Measurements from ENCODE around the gene C1QC.
"Not testable (repeated sequence)": the region's sequence is repeated elsewhere in the genome, so short reads cannot be mapped to it uniquely, and the experiment has no call there.

The C1QC gene

DNA sequence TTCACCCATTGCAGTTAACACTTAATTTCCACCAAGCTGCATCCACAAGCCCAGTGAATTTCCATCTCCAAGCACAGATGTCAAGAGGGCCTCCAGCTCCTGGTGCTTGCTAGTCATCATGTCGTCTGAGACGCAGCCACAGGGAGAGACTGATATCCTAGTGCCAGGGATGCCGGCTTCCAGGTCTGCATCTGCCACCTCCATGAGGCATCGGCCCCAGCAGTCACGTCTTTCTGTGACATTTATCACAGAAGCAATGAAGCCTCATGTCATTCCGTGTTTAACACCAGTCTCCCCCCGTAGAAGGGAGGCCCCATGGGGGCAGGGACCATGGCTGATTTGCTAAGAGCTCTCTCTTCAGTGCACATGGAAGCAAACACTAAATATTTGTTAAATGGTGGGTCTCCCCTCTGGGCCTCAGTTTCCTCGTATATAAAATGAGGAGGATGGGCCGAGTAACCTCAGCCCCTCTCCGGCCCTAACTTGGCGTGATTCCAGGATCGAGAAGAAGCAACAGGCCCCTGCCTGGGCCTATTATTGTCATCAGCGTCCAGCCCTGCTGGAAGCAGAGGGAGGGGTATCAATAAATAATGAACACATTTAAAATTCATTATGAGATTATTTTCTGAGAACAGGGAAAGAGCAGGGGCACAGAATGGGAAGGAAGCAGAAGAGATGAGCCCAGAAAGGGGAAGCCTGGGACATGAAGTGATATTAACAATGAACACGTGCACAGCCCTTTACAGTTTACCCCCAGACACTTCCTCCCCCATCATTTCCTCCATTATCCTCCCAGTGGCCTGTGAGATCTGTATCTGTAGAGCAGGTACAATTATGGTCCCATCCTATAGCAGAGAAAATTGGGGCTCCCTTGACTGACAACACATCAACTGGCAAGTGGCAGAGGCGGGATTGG lies 8.8 kb downstream of the C1QC start:
- DNase-seq: no peak

- DNase-seq: no peak
Observed at GRCh38 chr1:22652881-22653316, 9.5 kb downstream of the C1QC start, which contains the start of gene C1QB. Gene C1QB (plus strand): TSS chr1:22653236. CDS start chr1:22659463, 6,227 bp downstream.

GRCh38 chr1:22654692-22655091 lies 11.3 kb downstream of the C1QC start:
- DNase-seq: no peak

DNA sequence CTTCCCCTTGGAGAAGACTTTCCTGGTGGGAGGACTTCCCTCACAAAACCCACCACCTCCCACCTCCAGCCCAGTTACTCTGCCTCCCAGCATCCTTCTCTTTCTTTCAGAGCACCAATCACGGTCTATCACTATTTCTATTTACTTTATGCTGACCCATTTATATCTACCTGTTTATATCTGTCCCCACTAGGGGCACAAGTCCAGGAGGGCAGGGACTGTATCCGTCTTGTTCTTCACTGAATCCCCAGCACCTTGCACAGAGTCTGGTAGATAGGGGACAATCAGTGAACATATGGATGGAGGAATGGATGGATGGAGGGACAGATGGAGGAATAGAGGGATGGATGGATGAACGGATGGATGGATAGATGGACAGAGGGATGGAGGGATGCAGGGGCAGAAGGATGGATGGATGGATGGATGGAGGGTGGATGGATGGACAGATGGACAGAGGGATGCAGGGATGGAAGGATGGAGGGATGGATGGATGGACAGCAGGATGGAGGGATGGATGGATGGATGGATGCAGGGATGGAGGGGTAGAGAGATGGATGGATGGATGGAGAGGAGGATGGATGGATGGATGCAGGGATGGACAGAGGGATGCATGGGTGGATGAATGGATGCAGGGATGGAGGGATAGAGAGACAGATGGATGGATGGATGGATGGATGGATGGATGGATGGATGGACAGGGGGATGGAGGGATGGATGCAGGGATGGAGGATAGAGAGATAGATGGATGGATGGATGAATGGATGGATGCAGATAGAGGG lies 15.1 kb downstream of the C1QC start:
- DNase-seq: no peak

- no peak for DNase-seq
Observed at GRCh38 chr1:22660716-22661241, 17.3 kb downstream of the C1QC start.

DNA sequence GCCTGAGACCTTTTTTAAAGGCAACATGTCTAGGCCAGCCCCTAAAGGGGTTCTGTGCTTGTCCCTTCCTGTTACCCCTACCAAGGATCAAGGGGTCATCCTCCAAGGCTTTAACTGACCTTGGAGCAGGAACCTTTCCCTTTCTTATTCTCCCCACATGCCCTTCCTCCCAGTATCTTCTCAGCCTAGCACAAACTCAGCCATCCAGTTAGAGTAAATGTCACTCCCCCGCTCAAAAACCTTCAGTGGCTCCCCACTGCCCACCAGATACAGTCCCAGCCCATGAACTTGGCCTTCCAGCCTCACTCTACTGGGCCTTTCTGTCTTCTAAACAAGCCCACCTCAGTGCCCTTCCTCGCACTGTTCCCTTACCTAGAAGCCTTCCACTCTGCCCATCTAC lies 18.4 kb downstream of the C1QC start:
- DNase-seq: no peak

- DNase-seq: no peak
Observed at GRCh38 chr1:22662318-22662717, 18.9 kb downstream of the C1QC start.

- no peak for DNase-seq
Observed at GRCh38 chr1:22662986-22663408, 19.6 kb downstream of the C1QC start.

DNA sequence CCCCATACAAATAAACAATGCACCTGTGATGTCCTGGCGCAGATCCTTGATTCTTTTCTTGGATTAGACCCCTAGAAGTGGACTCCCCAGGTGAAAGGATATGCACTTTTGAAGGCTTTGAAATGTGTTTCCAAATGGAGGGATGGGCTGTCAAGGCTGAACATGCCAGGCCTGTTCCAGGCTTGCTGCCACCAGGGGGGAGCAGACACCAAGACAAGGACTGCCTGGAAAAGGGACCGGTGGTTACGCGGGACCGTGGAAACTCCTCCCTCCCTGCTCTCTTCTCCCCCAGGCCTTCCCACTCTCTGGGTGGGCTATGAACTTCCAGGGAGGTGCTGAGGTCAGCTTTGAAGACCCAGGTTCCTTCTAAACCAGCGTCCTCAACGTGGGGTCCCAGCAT lies 22.3 kb downstream of the C1QC start:
- no peak for DNase-seq

DNA sequence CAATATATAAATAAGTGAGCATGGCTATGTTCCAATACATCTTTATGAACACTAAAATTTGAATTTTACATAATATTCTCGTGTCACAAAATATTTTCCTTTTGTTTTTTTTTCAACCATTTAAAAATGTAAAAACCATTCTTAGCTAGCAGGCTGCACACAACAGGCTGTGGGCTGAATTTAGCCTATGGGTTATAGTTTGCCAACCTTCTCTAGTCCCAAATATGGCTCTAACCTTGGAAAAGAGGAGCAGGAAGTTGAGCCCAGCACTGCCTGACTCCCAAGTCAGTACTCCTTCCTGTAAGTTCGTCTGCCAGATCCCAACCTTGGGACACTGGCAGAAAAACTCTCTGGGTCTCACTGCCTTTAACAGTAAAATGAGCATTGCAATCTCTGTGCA lies 23.0 kb downstream of the C1QC start:
- DNase-seq: no peak

GRCh38 chr1:22668840-22669239 lies 25.4 kb downstream of the C1QC start:
- not testable (repeated sequence) for DNase-seq

- no peak for DNase-seq
Observed at GRCh38 chr1:22670352-22670975, 27.0 kb downstream of the C1QC start.

GRCh38 chr1:22671999-22672398 lies 28.6 kb downstream of the C1QC start:
- no peak for DNase-seq

GRCh38 chr1:22673486-22674409 lies 30.3 kb downstream of the C1QC start:
- peak; percentile 12 for DNase-seq

GRCh38 chr1:22674410-22674749 lies 30.9 kb downstream of the C1QC start:
- DNase-seq: no peak

GRCh38 chr1:22676151-22676550 lies 32.7 kb downstream of the C1QC start:
- not testable (repeated sequence) for DNase-seq

DNA sequence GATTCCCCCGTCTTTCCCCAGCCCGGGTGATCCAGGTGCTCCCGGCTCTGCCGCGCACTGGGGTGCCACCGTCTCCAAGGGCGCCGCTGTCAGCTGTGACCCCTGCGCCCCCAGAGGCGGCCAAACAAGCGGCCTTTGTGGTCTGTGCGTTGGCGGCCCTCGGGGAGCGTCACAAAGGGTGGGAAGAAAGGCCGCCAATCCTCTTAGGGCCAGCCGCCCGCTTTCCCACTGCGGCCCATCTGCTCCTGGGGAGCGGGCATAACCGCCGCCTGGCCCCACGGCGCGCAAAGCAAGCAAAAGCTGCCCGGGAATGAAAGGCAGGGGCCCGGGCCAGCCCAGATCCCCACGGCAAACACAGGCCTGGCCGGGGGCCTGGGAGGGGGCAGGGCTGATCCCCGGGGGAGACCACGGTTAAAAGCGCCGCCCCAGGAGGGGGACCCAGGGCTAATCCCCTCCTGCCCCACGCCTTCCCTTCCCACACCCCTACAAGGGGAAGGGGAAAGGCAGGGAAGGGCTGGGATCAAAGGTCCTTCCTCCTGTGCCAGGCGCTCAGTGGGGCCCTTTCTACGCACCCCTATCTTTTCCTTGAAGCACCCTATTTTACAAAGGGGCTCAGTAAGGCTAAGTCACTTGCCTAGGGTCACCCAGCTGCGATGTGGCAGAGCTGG lies 33.6 kb downstream of the C1QC start:
- DNase-seq: no peak

GRCh38 chr1:22677931-22678896 lies 34.8 kb downstream of the C1QC start:
- no peak for DNase-seq

DNA sequence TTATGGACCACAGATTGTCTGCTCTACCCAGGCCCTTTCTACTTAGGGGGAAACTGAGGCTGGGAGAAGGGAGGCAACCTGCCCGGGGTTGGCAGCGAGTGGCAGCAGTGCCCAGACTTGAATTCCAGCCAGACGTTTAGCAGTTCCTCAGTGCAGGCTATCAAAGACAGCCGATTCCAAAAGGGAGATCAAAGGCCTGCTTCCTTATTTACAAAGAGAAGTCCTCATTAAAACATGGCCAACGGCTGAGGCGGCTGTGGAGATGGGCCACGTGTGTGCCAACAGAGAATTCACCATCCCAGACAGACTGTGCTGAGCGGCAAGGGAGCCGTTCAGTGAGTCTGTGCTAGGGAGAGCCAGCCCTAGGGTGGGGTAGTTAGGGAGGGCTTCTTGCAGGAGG lies 37.3 kb downstream of the C1QC start:
- no peak for DNase-seq

- no peak for DNase-seq
Observed at GRCh38 chr1:22681556-22682276, 38.3 kb downstream of the C1QC start.
